ENCODE results near the gene CXCL3. TPM values are rescaled to one million over a fixed set of nuclear protein-coding genes. Genes with fewer than 3 reads are reported as not detected.

CXCL3 gene
- total and polyA plus RNA-seq, 4 donors, result 0.07 to 0.96 (median 0.63) TPM

- H3K36me3 ChIP-seq (ENCODE audit: control insufficient read depth in 4 of 4, insufficient read depth in 3 of 4, low read depth in 1 of 4, low read length in 3 of 4), result no peaks in the 10 kb centered on the region
- no peak for DNase-seq (ENCODE audit: low spot score)
- no peak overlapping the region for H3K4me3 ChIP-seq (ENCODE audit: low read depth in 1 of 3, low read length in 3 of 3)
- no peak overlapping the region for H3K27ac ChIP-seq (ENCODE audit: low read depth in 1 of 2, low read length in 2 of 2)
- no peak overlapping the region for H3K9ac ChIP-seq (ENCODE audit: low read depth in 1 of 2, low read length in 2 of 2)
- H3K4me1 ChIP-seq (ENCODE audit: control insufficient read depth in 4 of 4, insufficient read depth in 4 of 4, low read length in 3 of 4), result no peaks in the 10 kb centered on the region
- TF ChIP-seq RXRA (IDR thresholded peaks at IDR 0.05), result no peak
- TF ChIP-seq YY1 (IDR thresholded peaks at IDR 0.05), result no peak
- no peak for TF ChIP-seq ZBTB33 (IDR thresholded peaks at IDR 0.05)
- TF ChIP-seq SP1 (IDR thresholded peaks at IDR 0.05), result no peak
- TF ChIP-seq EGR1 (IDR thresholded peaks at IDR 0.05; ENCODE audit: low read depth in 2 of 2), result no peak
- no peak for TF ChIP-seq RAD21 (IDR thresholded peaks at IDR 0.05)
- no peak for TF ChIP-seq NR2F2 (IDR thresholded peaks at IDR 0.05)
- TF ChIP-seq MAX (IDR thresholded peaks at IDR 0.05), result no peak
- no peak for TF ChIP-seq HNF4A (conservative IDR thresholded peaks at IDR 0.05)
- no peak for TF ChIP-seq FOXA2 (IDR thresholded peaks at IDR 0.05)
- TF ChIP-seq ATF3 (IDR thresholded peaks at IDR 0.05), result no peak
- TF ChIP-seq TAF1 (conservative IDR thresholded peaks at IDR 0.05), result no peak
- TF ChIP-seq FOXA1 (IDR thresholded peaks at IDR 0.05), result no peak
- TF ChIP-seq CTCF (IDR thresholded peaks at IDR 0.05; ENCODE audit: low read depth, low read length, missing input control), result no peak
- no peak for TF ChIP-seq REST (IDR thresholded peaks at IDR 0.05)
- no peak for TF ChIP-seq JUND (IDR thresholded peaks at IDR 0.05)
- H3K9me3 ChIP-seq (ENCODE audit: control insufficient read depth in 4 of 4, low read length in 3 of 4), result no peaks in the 10 kb centered on the region
- H3K27me3 ChIP-seq (ENCODE audit: control insufficient read depth in 4 of 4, insufficient read depth in 4 of 4, low read length in 3 of 4), result no peaks in the 10 kb centered on the region
Observed at GRCh38 chr4:74031576-74031975, 6.9 kb downstream of the CXCL3 start.

GRCh38 chr4:74030285-74030684 is 8.2 kb downstream of the CXCL3 start:
- no peaks in the 10 kb centered on the region for H3K27me3 ChIP-seq (ENCODE audit: control insufficient read depth in 4 of 4, insufficient read depth in 4 of 4, low read length in 3 of 4)
- no peak for DNase-seq (ENCODE audit: low spot score)
- H3K4me1 ChIP-seq (ENCODE audit: control insufficient read depth in 4 of 4, insufficient read depth in 4 of 4, low read length in 3 of 4), result no peaks in the 10 kb centered on the region
- no peaks in the 10 kb centered on the region for H3K36me3 ChIP-seq (ENCODE audit: control insufficient read depth in 4 of 4, insufficient read depth in 3 of 4, low read depth in 1 of 4, low read length in 3 of 4)
- H3K27ac ChIP-seq (ENCODE audit: low read depth in 1 of 2, low read length in 2 of 2), result no peak overlapping the region
- no peak overlapping the region for H3K4me3 ChIP-seq (ENCODE audit: low read depth in 1 of 3, low read length in 3 of 3)
- H3K9me3 ChIP-seq (ENCODE audit: control insufficient read depth in 4 of 4, low read length in 3 of 4), result peaks cover 0 to 5% (median 0%) of the 10 kb centered on the region in 4 donors
- no peak overlapping the region for H3K9ac ChIP-seq (ENCODE audit: low read depth in 1 of 2, low read length in 2 of 2)
- TF ChIP-seq ZBTB33 (IDR thresholded peaks at IDR 0.05) (no peak), GABPA (IDR thresholded peaks at IDR 0.05 in 1 of 2, conservative IDR thresholded peaks at IDR 0.05 in 1 of 2) (no peak), TAF1 (conservative IDR thresholded peaks at IDR 0.05) (no peak), JUND (IDR thresholded peaks at IDR 0.05) (no peak), YY1 (IDR thresholded peaks at IDR 0.05) (no peak), MAX (IDR thresholded peaks at IDR 0.05) (no peak), CTCF (IDR thresholded peaks at IDR 0.05; ENCODE audit: low read depth, low read length, missing input control) (no peak), RXRA (IDR thresholded peaks at IDR 0.05) (no peak), FOXA2 (IDR thresholded peaks at IDR 0.05) (no peak), ATF3 (IDR thresholded peaks at IDR 0.05) (no peak)

Data from liver (tissue), 9 donors.